H1 (cell line): ENCODE measurements around the gene CCDC127. TPM values are rescaled to one million over a fixed set of nuclear protein-coding genes. Genes with fewer than 3 reads are reported as not detected.
"Not testable (repeated sequence)": the region's sequence is repeated elsewhere in the genome, so short reads cannot be mapped to it uniquely, and the experiment has no call there.

ENCODE experiments used
- CTCF ChIA-PET: fragments of 300-600 bp; sonication (Branson Sonifier 250); formaldehyde crosslinking; loops from one replicate; lab custom pipeline; 2021; ENCODE audit not compliant: partially characterized antibody; lab: Charles Lee
- POLR2A ChIA-PET: fragments of 300-600 bp; sonication (Branson Sonifier 250); formaldehyde crosslinking; loops from one replicate; lab custom pipeline; 2021; ENCODE audit warnings: inconsistent platforms; ENCODE audit not compliant: partially characterized antibody; lab: Charles Lee
- DNase-seq, 2 experiments: peaks; one replicate each; pipeline versions ENCODE4 v3.0.0 to v3.0.0-alpha.2; 2010 to 2022; ENCODE audit warnings: low spot score in 2 of 2, low read depth in 1 of 2, mixed read lengths in 1 of 2
- FAIRE-seq: peaks from 2 replicates; lab custom pipeline; 2011; peaks lifted over from hg19 to GRCh38; lab: Jason Lieb, UNC
- H2AFZ ChIP-seq: 2 replicates; pipeline ENCODE4 v1.8.1; 2012; ENCODE audit warnings: low read length, inconsistent platforms
- H2AK5ac ChIP-seq: 2 replicates; pipeline ENCODE4 v1.6.1; 2013; ENCODE audit warnings: low read depth, low read length
- H2BK120ac ChIP-seq: replicated peaks from 2 replicates; pipeline ENCODE3; 2013; ENCODE audit warnings: low read depth, low read length, inconsistent platforms
- H2BK12ac ChIP-seq: 2 replicates; pipeline ENCODE4 v1.6.1; 2013; ENCODE audit warnings: low read depth, low read length
- H2BK15ac ChIP-seq: 2 replicates; pipeline ENCODE4 v1.6.1; 2013; ENCODE audit warnings: low read length
- H2BK20ac ChIP-seq: 2 replicates; pipeline ENCODE4 v1.6.1; 2013; ENCODE audit warnings: low read length
- H2BK5ac ChIP-seq: 2 replicates; pipeline ENCODE4 v1.6.1; 2013; ENCODE audit warnings: low read depth, low read length
- H3K14ac ChIP-seq: 2 replicates; pipeline ENCODE4 v1.6.1; 2013; ENCODE audit warnings: inconsistent platforms; ENCODE audit not compliant: insufficient read length
- H3K18ac ChIP-seq: 2 replicates; pipeline ENCODE4 v1.6.1; 2013; ENCODE audit warnings: low read length; ENCODE audit errors: extremely low read depth
- H3K23ac ChIP-seq: 2 replicates; pipeline ENCODE4 v1.6.1; 2013; ENCODE audit warnings: inconsistent platforms; ENCODE audit not compliant: insufficient read length
- H3K23me2 ChIP-seq: 2 replicates; pipeline ENCODE4 v1.6.1; 2013; ENCODE audit warnings: low read depth, low read length
- H3K27ac ChIP-seq: 2 replicates; pipeline ENCODE4 v1.6.1; 2011; ENCODE audit warnings: low read depth, low read length, inconsistent platforms
- H3K27me3 ChIP-seq, 4 experiments: replicated peaks in 1 of 4; 1 replicate in 1 of 4; 2 replicates in 3 of 4; pipeline versions ENCODE4 v1.6.1 to v1.8.1; 2011 to 2013; ENCODE audit warnings: low read length in 3 of 4, mild to moderate bottlenecking in 3 of 4, inconsistent platforms in 2 of 4, mixed read lengths in 2 of 4, moderate library complexity in 1 of 4; ENCODE audit not compliant: control insufficient read depth in 3 of 4, insufficient read depth in 3 of 4; ENCODE audit errors: extremely low read depth in 1 of 4
- H3K36me3 ChIP-seq, 4 experiments: 2 replicates each; pipeline versions ENCODE4 v1.6.1 to v1.8.1; 2011 to 2013; ENCODE audit warnings: mild to moderate bottlenecking in 4 of 4, low read length in 3 of 4, moderate library complexity in 2 of 4, control low read depth in 1 of 4, inconsistent platforms in 1 of 4; ENCODE audit not compliant: insufficient read depth in 4 of 4, control insufficient read depth in 2 of 4
- H3K4ac ChIP-seq: replicated peaks from 2 replicates; pipeline ENCODE3; 2013; ENCODE audit warnings: low read length, low read depth, mixed read lengths, inconsistent platforms; ENCODE audit not compliant: insufficient read length
- H3K4me1 ChIP-seq, 4 experiments: replicated peaks in 1 of 4; 1 replicate in 1 of 4; 2 replicates in 3 of 4; pipeline versions ENCODE4 v1.6.1 to v1.8.1; 2011 to 2013; ENCODE audit warnings: low read length in 3 of 4, inconsistent platforms in 2 of 4, mixed read lengths in 1 of 4; ENCODE audit not compliant: insufficient read depth in 4 of 4, control insufficient read depth in 3 of 4
- H3K4me2 ChIP-seq, 2 experiments: 2 replicates each; pipeline versions ENCODE4 v1.6.1 to v1.8.1; 2011 to 2013; ENCODE audit warnings: low read depth in 2 of 2, low read length in 2 of 2, control low read depth in 1 of 2, inconsistent platforms in 1 of 2, mild to moderate bottlenecking in 1 of 2; ENCODE audit not compliant: insufficient read depth in 1 of 2
- H3K4me3 ChIP-seq, 4 experiments: fragments of 200-600, 300-600 bp in 1 of 4; sonication (generic), shearing (Covaris generic), sonication (Bioruptor Twin) in 1 of 4; 2 replicates each; pipeline versions ENCODE4 v1.5.1 to v1.8.1; 2011 to 2016; ENCODE audit warnings: low read length in 4 of 4, low read depth in 3 of 4, control low read depth in 2 of 4, inconsistent platforms in 2 of 4, mild to moderate bottlenecking in 2 of 4, mixed read lengths in 1 of 4, moderate library complexity in 1 of 4; ENCODE audit not compliant: insufficient read depth in 2 of 4; ENCODE audit errors: extremely low read depth in 1 of 4
- H3K56ac ChIP-seq: replicated peaks from 2 replicates; pipeline ENCODE3; 2013; ENCODE audit warnings: low read depth, mild to moderate bottlenecking, mixed read lengths, low read length, inconsistent platforms; ENCODE audit not compliant: insufficient read length
- H3K79me1 ChIP-seq: 2 replicates; pipeline ENCODE4 v1.6.1; 2013; ENCODE audit warnings: low read depth, low read length, control low read depth
- H3K79me2 ChIP-seq, 2 experiments: 2 replicates each; pipeline versions ENCODE4 v1.6.1 to v1.8.1; 2012 to 2013; ENCODE audit warnings: low read length in 2 of 2, mild to moderate bottlenecking in 2 of 2, inconsistent platforms in 1 of 2; ENCODE audit not compliant: insufficient read depth in 2 of 2, control insufficient read depth in 1 of 2
- H3K9ac ChIP-seq, 4 experiments: replicated peaks in 1 of 4; 1 replicate in 1 of 4; 2 replicates in 3 of 4; pipeline versions ENCODE4 v1.6.1 to v1.8.1; 2011 to 2013; ENCODE audit warnings: low read depth in 3 of 4, low read length in 3 of 4, control low read depth in 2 of 4, mild to moderate bottlenecking in 2 of 4, moderate library complexity in 2 of 4, inconsistent platforms in 1 of 4; ENCODE audit errors: extremely low read depth in 1 of 4
- H3K9me3 ChIP-seq, 2 experiments: 2 replicates each; pipeline versions ENCODE4 v1.6.1 to v1.8.1; 2012 to 2013; ENCODE audit warnings: mild to moderate bottlenecking in 2 of 2, moderate library complexity in 2 of 2, control low read depth in 1 of 2, inconsistent platforms in 1 of 2, low read depth in 1 of 2, low read length in 1 of 2, mixed read lengths in 1 of 2; ENCODE audit not compliant: insufficient read depth in 2 of 2
- H4K20me1 ChIP-seq, 2 experiments: replicated peaks in 1 of 2; 2 replicates each; pipeline versions ENCODE3 to v1.8.1; 2011 to 2013; ENCODE audit warnings: inconsistent platforms in 2 of 2, low read length in 2 of 2, mild to moderate bottlenecking in 1 of 2; ENCODE audit not compliant: insufficient read depth in 2 of 2, control insufficient read depth in 1 of 2
- H4K5ac ChIP-seq: 2 replicates; pipeline ENCODE4 v1.6.1; 2013; ENCODE audit warnings: low read length, low read depth, mixed read lengths, inconsistent platforms; ENCODE audit not compliant: insufficient read length
- H4K8ac ChIP-seq: 2 replicates; pipeline ENCODE4 v1.8.0; 2013; ENCODE audit warnings: mild to moderate bottlenecking, moderate library complexity, low read length, inconsistent platforms; ENCODE audit not compliant: insufficient read depth; ENCODE audit errors: extremely low read depth
- H4K91ac ChIP-seq: replicated peaks from 2 replicates; pipeline ENCODE3; 2013; ENCODE audit warnings: low read length, mixed read lengths, inconsistent platforms; ENCODE audit not compliant: insufficient read length
- WGBS, 2 experiments: shearing (Covaris generic) in 1 of 2; methylation state at CpG; one replicate each; pipeline versions ENCODE4 v1.1.6 to v1.1.7; 2013 to 2015; ENCODE audit warnings: low lambda C conversion rate in 2 of 2, mixed read lengths in 2 of 2, inconsistent platforms in 1 of 2, low coverage in 1 of 2, missing lambda C conversion rate in 1 of 2; ENCODE audit not compliant: insufficient replicate concordance in 2 of 2, insufficient coverage in 1 of 2, insufficient read length in 1 of 2; ENCODE audit errors: extremely low coverage in 1 of 2, missing lambda C conversion rate in 1 of 2; 5-methylcytosine and 5-hydroxymethylcytosine counted together
- polyA plus RNA-seq, 7 experiments: library from polyadenylated mRNA; depleted of rRNA in 3 of 7; stranded (reverse) in 5 of 7; unstranded in 2 of 7; fragments of >200 nt in 5 of 7; fragments of 200-250 nt in 2 of 7; gene quantifications; 1 replicate in 5 of 7; 2 replicates in 1 of 7; 4 replicates in 1 of 7; pipeline versions ENCODE4 v1.2.1 to v1.2.3, GENCODE V29; 2011 to 2013; ENCODE audit warnings: missing spikeins in 2 of 7, mixed read lengths in 2 of 7
- total RNA-seq: library from RNA; stranded (reverse); fragmentation: NEBNext Ultra II Directional; extraction: Animal tissue kit (Norgen Biotek cat#: 25700); gene quantifications from 2 replicates; pipeline ENCODE4 v1.2.1, GENCODE V29; 2021

The CCDC127 gene
- total and polyA plus RNA-seq, 2 of the 8 experiments (the other 6 are each of a cell fraction or from before 2014, with no cell fraction given), result 2.9 to 8.0 TPM

DNA sequence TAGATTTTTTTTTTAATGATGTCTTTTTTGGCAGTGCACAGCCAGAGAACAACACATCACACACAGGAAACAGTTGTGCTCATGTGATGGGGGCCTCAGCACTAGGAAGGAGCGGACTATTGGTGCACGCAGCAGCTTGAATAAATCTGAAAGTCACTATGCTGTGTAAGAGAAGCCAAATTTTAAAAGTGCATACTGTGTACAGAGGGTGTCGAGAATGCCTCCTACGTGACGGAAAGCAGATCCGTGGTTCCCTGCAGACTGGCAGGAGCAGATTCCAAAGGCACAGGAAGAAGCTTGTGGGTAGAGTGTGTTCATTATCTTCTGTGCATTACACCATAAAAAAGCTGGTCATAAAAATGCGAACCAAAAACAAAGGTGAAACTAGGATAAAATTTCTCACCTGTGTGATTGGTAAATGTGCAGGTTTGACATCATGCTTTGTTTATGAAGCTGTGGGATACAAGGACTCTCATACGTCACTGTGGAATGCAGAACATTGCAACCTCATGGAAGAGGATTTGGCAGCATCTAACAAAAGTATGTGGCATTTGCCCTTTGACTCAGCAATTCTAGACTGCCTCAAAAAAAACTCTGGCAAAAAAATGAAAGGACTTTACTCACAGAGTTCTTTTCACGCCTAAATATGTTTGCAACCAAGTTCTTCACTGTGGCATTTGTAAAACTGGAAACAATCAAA, 45.5 kb upstream of the CCDC127 start:
- H4K20me1 ChIP-seq, H3K4ac ChIP-seq, H3K56ac ChIP-seq, H3K9ac ChIP-seq, CTCF ChIA-PET, H2AFZ ChIP-seq, H2BK5ac ChIP-seq, H3K14ac ChIP-seq, H3K4me1 ChIP-seq, H3K27me3 ChIP-seq, H3K23me2 ChIP-seq, H2BK15ac ChIP-seq, H3K79me2 ChIP-seq, H3K18ac ChIP-seq, H2AK5ac ChIP-seq, POLR2A ChIA-PET, H2BK120ac ChIP-seq, H3K4me2 ChIP-seq, H2BK12ac ChIP-seq, FAIRE-seq, H3K27ac ChIP-seq, H3K79me1 ChIP-seq, DNase-seq, H4K8ac ChIP-seq, H3K23ac ChIP-seq, H4K91ac ChIP-seq, H3K4me3 ChIP-seq, H4K5ac ChIP-seq, H2BK20ac ChIP-seq: not testable (repeated sequence)
- WGBS, 2 experiments, result 93% methylated on average over 9 of the region's 9 CpGs; no CpG with 5 or more reads in 1 of the 2 experiments
- peaks cover 0 to 16% of the 10 kb centered on the region in 2 experiments; a peak in 1 of 4 replicates for H3K9me3 ChIP-seq
- H3K36me3 ChIP-seq, result peaks cover 2 to 17% (median 7%) of the 10 kb centered on the region in 4 experiments; a peak in 6 of 8 replicates
